Muscle of leg (tissue), 11 donors: ENCODE data around the gene TMEM95. TPM values are rescaled to one million over a fixed set of nuclear protein-coding genes. Genes with fewer than 3 reads are reported as not detected.

Source experiments
- DNase-seq: peaks from one replicate; pipeline ENCODE4 v3.0.0; 2013
- H3K27ac ChIP-seq: one replicate; pipeline ENCODE4 v1.5.1; 2013; ENCODE audit warnings: mild to moderate bottlenecking, low read length, control low read depth
- H3K27me3 ChIP-seq: one replicate; pipeline ENCODE4 v1.6.1; 2013; ENCODE audit warnings: low read length; ENCODE audit not compliant: control insufficient read depth, insufficient read depth
- H3K36me3 ChIP-seq: one replicate; pipeline ENCODE4 v1.6.1; 2013; ENCODE audit warnings: low read length; ENCODE audit not compliant: control insufficient read depth, insufficient read depth
- H3K4me1 ChIP-seq: one replicate; pipeline ENCODE4 v1.6.1; 2013; ENCODE audit warnings: low read length; ENCODE audit not compliant: control insufficient read depth, insufficient read depth
- H3K4me3 ChIP-seq: one replicate; pipeline ENCODE4 v1.5.1; 2013; ENCODE audit warnings: low read length, control low read depth
- H3K9me3 ChIP-seq: replicated peaks from 2 replicates; pipeline ENCODE4 v1.6.1; 2013; ENCODE audit warnings: low read depth, low read length; ENCODE audit not compliant: control insufficient read depth
- WGBS: methylation state at CpG from one replicate; pipeline ENCODE4 v1.1.5; 2013; ENCODE audit warnings: missing lambda C conversion rate; ENCODE audit not compliant: insufficient coverage; 5-methylcytosine and 5-hydroxymethylcytosine counted together
- polyA plus RNA-seq, 8 donors: library from polyadenylated mRNA; unstranded; fragments of 120-200 nt; gene quantifications; one replicate each; pipeline versions ENCODE4 v1.2.1 to v1.2.3, GENCODE V29; 2013; ENCODE audit warnings: inconsistent platforms in 1 of 8, low replicate concordance in 1 of 8; ENCODE audit not compliant: insufficient read length in 8 of 8, insufficient read depth in 1 of 8
- total RNA-seq: library from RNA; stranded (reverse); fragments of 120-200 nt; gene quantifications from one replicate; pipeline ENCODE4 v1.2.4, GENCODE V29; 2013

Gene TMEM95
- total and polyA plus RNA-seq, 9 donors = not detected

- WGBS = 67% methylated on average over 8 of the region's 19 CpGs
- H3K4me3 ChIP-seq = no peak overlapping the region
- peaks cover 49% of the 10 kb centered on the region for H3K36me3 ChIP-seq
Observed at GRCh38 chr17:7389924-7390910, 35.3 kb downstream of the TMEM95 start.

GRCh38 chr17:7391307-7391706 lies 36.4 kb downstream of the TMEM95 start:
- Histone ChIP-seq H3K36me3 (peaks cover 49% of the 10 kb centered on the region), H3K27ac (no peak overlapping the region), H3K9me3 (no peaks in the 10 kb centered on the region), H3K4me3 (no peak overlapping the region), H3K4me1 (peaks cover 24% of the 10 kb centered on the region), H3K27me3 (no peaks in the 10 kb centered on the region)
- 53% methylated on average over 2 of the region's 2 CpGs for WGBS
- no peak for DNase-seq

More at GRCh38 chr17:7389924-7390910, 35.3 kb downstream of the TMEM95 start:
- DNase-seq = no peak
- H3K9me3 ChIP-seq = no peaks in the 10 kb centered on the region
- no peak overlapping the region for H3K27ac ChIP-seq
- H3K4me1 ChIP-seq = peaks cover 23% of the 10 kb centered on the region
- H3K27me3 ChIP-seq = no peaks in the 10 kb centered on the region

- Histone ChIP-seq H3K36me3 (peaks cover 39% of the 10 kb centered on the region), H3K4me1 (peaks cover 24% of the 10 kb centered on the region), H3K4me3 (peak overlapping the region; percentile 93), H3K27me3 (no peaks in the 10 kb centered on the region), H3K27ac (no peak overlapping the region), H3K9me3 (no peaks in the 10 kb centered on the region)
- no peak for DNase-seq
- 35% methylated on average over 31 of the region's 42 CpGs for WGBS
Observed at GRCh38 chr17:7392696-7393612, 38.0 kb downstream of the TMEM95 start.

- no peaks in the 10 kb centered on the region for H3K9me3 ChIP-seq
- no peaks in the 10 kb centered on the region for H3K27me3 ChIP-seq
- peak overlapping the region; percentile 88 for H3K27ac ChIP-seq
- H3K36me3 ChIP-seq = peaks cover 30% of the 10 kb centered on the region
- peaks cover 24% of the 10 kb centered on the region for H3K4me1 ChIP-seq
- peak; percentile 38 for DNase-seq
- peak overlapping the region; percentile 93 for H3K4me3 ChIP-seq
- WGBS = 4% methylated on average over 43 of the region's 48 CpGs
Observed at GRCh38 chr17:7393613-7394451, 38.9 kb downstream of the TMEM95 start.

- peak; percentile 94 for DNase-seq
Observed at GRCh38 chr17:7394452-7395191, 39.7 kb downstream of the TMEM95 start, which contains the start of gene PLSCR3. Gene PLSCR3, minus strand, starts transcription at chr17:7394525. Its CDS starts 415 bp downstream, at chr17:7394110.

GRCh38 chr17:7396147-7396546 lies 41.2 kb downstream of the TMEM95 start:
- Histone ChIP-seq H3K9me3 (no peaks in the 10 kb centered on the region), H3K27me3 (no peaks in the 10 kb centered on the region), H3K4me3 (no peak overlapping the region), H3K27ac (no peak overlapping the region), H3K4me1 (peaks cover 21% of the 10 kb centered on the region), H3K36me3 (peaks cover 12% of the 10 kb centered on the region)
- no peak for DNase-seq
- WGBS = 84% methylated on average over 3 of the region's 4 CpGs

More at GRCh38 chr17:7394452-7395191, 39.7 kb downstream of the TMEM95 start, which contains the start of gene PLSCR3:
- Histone ChIP-seq H3K4me1 (peaks cover 24% of the 10 kb centered on the region), H3K27me3 (no peaks in the 10 kb centered on the region), H3K4me3 (peak within 1 kb of the TSS; percentile 93), H3K36me3 (peaks cover 23% of the 10 kb centered on the region), H3K27ac (peak within 1 kb of the TSS; percentile 88), H3K9me3 (no peaks in the 10 kb centered on the region)
- under 1% methylated on average over 70 of the region's 71 CpGs for WGBS

GRCh38 chr17:7398612-7399011 lies 43.7 kb downstream of the TMEM95 start:
- WGBS = 100% methylated on average over 1 of the region's 2 CpGs
- Histone ChIP-seq H3K9me3 (no peaks in the 10 kb centered on the region), H3K27ac (no peak overlapping the region), H3K4me3 (no peak overlapping the region), H3K36me3 (no peaks in the 10 kb centered on the region), H3K27me3 (no peaks in the 10 kb centered on the region), H3K4me1 (peaks cover 19% of the 10 kb centered on the region)
- DNase-seq = no peak

- DNase-seq = no peak
- WGBS = 12% methylated on average over 9 of the region's 16 CpGs
- H3K4me3 ChIP-seq = peak overlapping the region; percentile 82
- no peaks in the 10 kb centered on the region for H3K36me3 ChIP-seq
- peaks cover 26% of the 10 kb centered on the region for H3K4me1 ChIP-seq
- H3K27ac ChIP-seq = peak overlapping the region; percentile 98
- no peaks in the 10 kb centered on the region for H3K9me3 ChIP-seq
- peaks cover 8% of the 10 kb centered on the region for H3K27me3 ChIP-seq
Observed at GRCh38 chr17:7403043-7403726, 48.2 kb downstream of the TMEM95 start.
